ENCODE measurements around the gene CLASRP.

DNA sequence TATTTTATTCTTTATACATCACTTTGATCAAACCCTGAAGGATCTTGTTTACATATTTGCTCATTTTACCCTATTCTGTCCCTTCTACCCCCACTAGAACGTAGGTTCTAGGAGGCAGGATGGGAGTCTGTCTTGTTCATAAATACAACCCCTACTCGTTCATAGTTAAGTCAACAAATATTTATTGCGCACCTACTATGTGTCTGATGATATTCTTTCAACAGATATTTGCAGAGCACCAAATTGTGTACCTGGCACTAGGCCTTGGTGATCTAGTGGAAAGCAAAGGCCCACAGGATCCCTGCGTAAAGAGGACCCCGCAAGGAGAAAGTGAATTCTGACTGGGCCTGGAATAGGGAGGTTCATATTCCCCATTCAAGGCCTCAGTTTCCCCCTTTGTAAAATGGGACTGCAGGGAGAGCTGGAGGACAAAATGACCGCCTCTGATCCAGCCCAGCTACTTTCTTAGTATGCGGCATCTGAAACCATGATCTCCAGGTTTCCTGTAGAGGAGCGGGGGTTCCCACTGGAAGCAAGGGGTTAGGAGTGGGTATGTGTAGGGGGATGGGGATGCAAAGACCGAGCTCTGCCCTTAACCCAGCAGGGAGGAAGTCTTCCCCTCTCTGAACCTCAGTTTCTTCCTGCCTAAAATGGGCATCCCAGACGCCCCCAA lies 39.7 kb downstream of the CLASRP start:
- TF ChIP-seq EZH2 (IDR thresholded peaks at IDR 0.05; ENCODE audit: insufficient read depth, poor library complexity, severe bottlenecking) (no peak), EZH2phosphoT487 (IDR thresholded peaks at IDR 0.05; ENCODE audit: insufficient read depth, low read depth) (no peak)
